GM12865 (cell line): ENCODE data around the gene DENND5B.
"Not testable (repeated sequence)": the region's sequence is repeated elsewhere in the genome, so short reads cannot be mapped to it uniquely, and the experiment has no call there.

Experiments used
- DNase-seq: peaks from one replicate; pipeline ENCODE4 v3.0.0; 2010; ENCODE audit warnings: low read depth
- H3K4me3 ChIP-seq: 2 replicates; pipeline ENCODE4 v1.5.1; 2011; ENCODE audit warnings: mild to moderate bottlenecking, low read depth, low read length, control low read depth
- TF ChIP-seq, protein P1 (sequence below): IDR thresholded peaks from 2 replicates; pipeline ENCODE4 v1.5.1; 2011; ENCODE audit warnings: low read length, control low read depth, low read depth, inconsistent platforms; ENCODE audit not compliant: insufficient read depth; ENCODE audit errors: missing control alignments

DENND5B gene

DNA sequence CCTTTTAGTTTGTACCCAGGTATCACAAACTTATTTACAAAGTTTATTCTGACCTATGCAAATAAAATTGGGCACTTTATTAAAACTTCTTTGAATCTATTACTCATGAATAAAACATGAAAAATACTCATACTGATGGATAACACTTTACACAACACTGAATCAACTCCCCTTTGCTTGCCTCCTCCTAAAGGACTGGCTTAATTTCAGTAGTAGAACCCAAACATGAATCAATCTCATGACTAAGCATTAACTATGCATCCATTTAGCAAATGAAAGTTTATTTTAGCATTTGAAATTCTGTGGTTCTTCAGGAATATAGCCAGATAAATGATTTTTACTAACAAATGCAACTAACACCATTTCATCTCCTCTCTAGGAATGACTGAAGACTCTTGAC is 32.4 kb downstream of the DENND5B start:
- no peak for DNase-seq
- no peak overlapping the region for H3K4me3 ChIP-seq

DNA sequence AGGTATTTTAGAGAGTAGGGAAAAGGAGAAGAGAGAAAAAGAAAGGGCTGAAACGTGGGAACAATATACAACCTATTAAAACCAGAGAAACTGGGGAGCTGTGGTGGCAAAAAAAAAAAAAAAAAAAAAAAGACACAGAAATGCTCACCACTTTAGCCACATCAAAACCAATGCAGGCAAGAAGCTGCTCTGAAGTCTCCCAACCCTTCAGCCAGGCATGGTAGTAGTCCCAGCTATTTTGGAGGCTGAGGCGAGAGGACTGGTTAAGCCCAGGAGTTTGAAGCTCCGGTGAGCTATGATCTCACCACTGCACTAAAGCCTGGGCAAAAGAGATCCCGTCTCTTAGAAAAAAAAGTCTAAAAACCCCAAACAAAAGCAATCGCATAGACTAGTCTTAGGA is 33.2 kb downstream of the DENND5B start:
- TF ChIP-seq, protein P1, sequence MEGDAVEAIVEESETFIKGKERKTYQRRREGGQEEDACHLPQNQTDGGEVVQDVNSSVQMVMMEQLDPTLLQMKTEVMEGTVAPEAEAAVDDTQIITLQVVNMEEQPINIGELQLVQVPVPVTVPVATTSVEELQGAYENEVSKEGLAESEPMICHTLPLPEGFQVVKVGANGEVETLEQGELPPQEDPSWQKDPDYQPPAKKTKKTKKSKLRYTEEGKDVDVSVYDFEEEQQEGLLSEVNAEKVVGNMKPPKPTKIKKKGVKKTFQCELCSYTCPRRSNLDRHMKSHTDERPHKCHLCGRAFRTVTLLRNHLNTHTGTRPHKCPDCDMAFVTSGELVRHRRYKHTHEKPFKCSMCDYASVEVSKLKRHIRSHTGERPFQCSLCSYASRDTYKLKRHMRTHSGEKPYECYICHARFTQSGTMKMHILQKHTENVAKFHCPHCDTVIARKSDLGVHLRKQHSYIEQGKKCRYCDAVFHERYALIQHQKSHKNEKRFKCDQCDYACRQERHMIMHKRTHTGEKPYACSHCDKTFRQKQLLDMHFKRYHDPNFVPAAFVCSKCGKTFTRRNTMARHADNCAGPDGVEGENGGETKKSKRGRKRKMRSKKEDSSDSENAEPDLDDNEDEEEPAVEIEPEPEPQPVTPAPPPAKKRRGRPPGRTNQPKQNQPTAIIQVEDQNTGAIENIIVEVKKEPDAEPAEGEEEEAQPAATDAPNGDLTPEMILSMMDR = no peak
- H3K4me3 ChIP-seq = no peak overlapping the region
- no peak for DNase-seq

More for the DNA sequence above, 32.4 kb downstream of the DENND5B start:
- TF ChIP-seq, protein P1 = no peak

DNA sequence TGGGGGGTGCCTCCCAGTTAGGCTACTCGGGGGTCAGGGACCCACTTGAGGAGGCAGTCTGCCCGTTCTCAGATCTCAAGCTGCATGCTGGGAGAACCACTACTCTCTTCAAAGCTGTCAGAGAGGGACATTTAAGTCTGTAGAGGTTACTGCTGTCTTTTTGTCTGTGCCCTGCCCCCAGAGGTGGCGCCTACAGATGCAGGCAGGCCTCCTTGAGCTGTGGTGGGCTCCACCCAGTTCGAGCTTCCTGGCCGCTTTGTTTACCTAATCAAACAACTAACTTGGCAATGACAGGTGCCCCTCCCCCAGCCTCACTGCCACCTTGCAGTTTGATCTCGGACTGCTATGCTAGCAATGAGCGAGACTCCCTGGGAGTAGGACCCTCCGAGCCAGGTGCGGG is 35.5 kb downstream of the DENND5B start:
- H3K4me3 ChIP-seq, DNase-seq: not testable (repeated sequence)

DNA sequence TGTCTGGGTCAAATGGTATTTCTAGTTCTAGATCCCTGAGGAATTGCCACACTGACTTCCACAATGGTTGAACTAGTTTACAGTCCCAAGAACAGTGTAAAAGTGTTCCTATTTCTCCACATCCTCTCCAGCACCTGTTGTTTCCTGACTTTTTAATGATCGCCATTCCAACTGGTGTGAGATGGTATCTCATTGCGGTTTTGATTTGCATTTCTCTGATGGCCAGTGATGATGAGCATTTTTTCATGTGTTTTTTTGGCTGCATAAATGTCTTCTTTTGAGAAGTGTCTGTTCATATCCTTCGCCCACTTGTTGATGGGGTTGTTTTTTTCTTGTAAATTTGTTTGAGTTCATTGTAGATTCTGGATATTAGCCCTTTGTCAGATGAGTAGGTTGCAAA is 40.3 kb downstream of the DENND5B start:
- DNase-seq, H3K4me3 ChIP-seq: not testable (repeated sequence)

DNA sequence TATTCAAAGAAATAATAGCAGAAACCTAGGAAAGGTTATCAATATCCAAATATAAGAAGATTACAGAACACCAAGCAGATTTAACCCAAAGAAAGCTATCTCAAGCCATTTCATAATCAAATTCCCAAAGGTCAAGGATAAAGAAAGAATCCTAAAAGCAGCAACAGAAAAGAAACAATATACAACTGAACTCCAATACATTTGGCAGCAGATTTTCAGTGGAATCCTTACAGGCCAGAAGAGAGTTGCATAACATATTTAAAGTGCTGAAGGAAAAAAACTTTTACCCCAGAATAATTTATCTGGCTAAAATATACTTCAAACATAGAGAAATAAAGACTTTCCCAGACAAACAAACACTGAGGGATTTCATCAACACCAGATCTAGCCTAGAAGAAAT is 54.3 kb downstream of the DENND5B start:
- no peak for DNase-seq
- H3K4me3 ChIP-seq = no peak overlapping the region
- TF ChIP-seq, protein P1 = no peak

DNA sequence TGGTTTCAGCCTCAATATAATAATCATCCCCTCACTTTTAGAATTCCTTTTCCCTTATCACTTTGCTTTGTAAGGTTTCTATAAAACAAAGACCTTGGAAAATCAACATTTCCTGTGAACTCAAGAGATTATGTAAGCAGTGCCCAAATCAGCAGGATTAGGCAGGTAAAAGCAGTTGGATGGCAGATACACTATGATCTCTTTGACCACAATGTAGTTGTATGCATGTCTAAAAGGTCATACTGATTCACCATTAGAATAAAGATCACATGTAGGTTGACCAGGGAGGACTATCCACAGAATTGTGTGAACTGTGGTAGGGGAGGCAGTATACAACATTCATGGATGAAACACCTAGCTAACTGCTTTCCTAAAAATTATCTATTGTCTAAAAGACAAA is 57.5 kb downstream of the DENND5B start:
- TF ChIP-seq, protein P1 = no peak

DNA sequence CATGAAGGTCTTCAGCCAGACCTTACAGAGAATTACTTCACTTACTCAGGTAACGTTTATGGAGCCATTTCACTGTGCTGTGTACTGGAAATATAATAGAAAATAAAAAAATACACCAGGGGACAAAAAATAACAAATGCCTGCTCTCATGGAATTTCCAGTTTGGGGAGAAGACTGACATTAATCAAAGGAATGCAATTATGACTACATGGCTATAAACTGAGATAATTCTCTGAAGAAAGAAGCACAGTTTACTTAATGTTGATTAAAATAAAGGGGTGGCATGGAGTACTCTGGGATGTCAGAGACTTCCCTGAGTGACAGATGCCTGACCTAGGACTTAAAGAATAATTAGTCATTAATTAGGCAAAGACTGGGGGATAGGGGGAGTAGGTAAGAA is 59.0 kb downstream of the DENND5B start:
- no peak overlapping the region for H3K4me3 ChIP-seq
- DNase-seq = no peak
- TF ChIP-seq, protein P1 = no peak

More for the DNA sequence above, 57.5 kb downstream of the DENND5B start:
- no peak overlapping the region for H3K4me3 ChIP-seq
- DNase-seq = no peak

DNA sequence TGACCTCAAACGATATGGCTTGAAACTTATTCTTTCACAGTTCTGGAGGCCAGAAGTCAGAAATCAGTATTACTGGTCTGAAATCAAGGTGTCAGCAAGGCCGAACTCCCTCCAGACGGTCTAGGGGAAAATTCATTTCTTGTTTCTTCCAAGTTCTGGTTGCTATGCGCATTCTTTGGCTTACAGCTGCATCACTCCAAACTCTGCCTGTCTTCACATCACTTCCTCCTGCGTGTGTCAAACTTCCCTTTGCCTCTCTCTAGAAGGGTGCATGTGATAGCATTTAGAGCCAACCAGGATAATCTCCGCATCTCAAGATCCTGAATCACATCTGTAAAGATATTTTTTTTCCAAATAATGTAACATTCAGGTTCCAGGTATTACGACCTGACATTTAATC is 62.8 kb downstream of the DENND5B start:
- no peak for DNase-seq
- H3K4me3 ChIP-seq = no peak overlapping the region
- TF ChIP-seq, protein P1 = no peak
